GM19099 (cell line): ENCODE measurements around the gene EPHB1.

Experiments used
- POLR2A ChIP-seq: IDR thresholded peaks from 3 replicates; pipeline ENCODE4 v1.6.1; 2011; ENCODE audit warnings: low read depth; ENCODE audit not compliant: insufficient read length; ENCODE audit errors: extremely low read depth

Gene EPHB1

GRCh38 chr3:135242285-135242684, 447.2 kb downstream of the EPHB1 start:
- no peak for TF ChIP-seq POLR2A

GRCh38 chr3:135243616-135244015, 448.6 kb downstream of the EPHB1 start:
- TF ChIP-seq POLR2A: no peak

GRCh38 chr3:135246027-135246426, 451.0 kb downstream of the EPHB1 start:
- TF ChIP-seq POLR2A: no peak

- no peak for TF ChIP-seq POLR2A
These were observed 453.2 kb downstream of the EPHB1 start for GRCh38 chr3:135248213-135248612.

GRCh38 chr3:135249186-135249585, 454.1 kb downstream of the EPHB1 start:
- TF ChIP-seq POLR2A: no peak

- no peak for TF ChIP-seq POLR2A
These were observed 463.9 kb downstream of the EPHB1 start for GRCh38 chr3:135258916-135259315.

- TF ChIP-seq POLR2A: no peak
These were observed 465.0 kb downstream of the EPHB1 start for GRCh38 chr3:135260025-135260424.

- no peak for TF ChIP-seq POLR2A
These were observed 466.2 kb downstream of the EPHB1 start for GRCh38 chr3:135261214-135261775.

GRCh38 chr3:135261916-135262315, 466.9 kb downstream of the EPHB1 start:
- no peak for TF ChIP-seq POLR2A

GRCh38 chr3:135262441-135262840, 467.4 kb downstream of the EPHB1 start:
- no peak for TF ChIP-seq POLR2A

- TF ChIP-seq POLR2A: no peak
These were observed 468.3 kb downstream of the EPHB1 start for GRCh38 chr3:135263331-135263730.

- no peak for TF ChIP-seq POLR2A
These were observed 472.4 kb downstream of the EPHB1 start for GRCh38 chr3:135267487-135267886.

GRCh38 chr3:135268941-135269532, 474.0 kb downstream of the EPHB1 start:
- TF ChIP-seq POLR2A: no peak

GRCh38 chr3:135271177-135272025, 476.3 kb downstream of the EPHB1 start:
- no peak for TF ChIP-seq POLR2A

GRCh38 chr3:135272026-135272669, 477.1 kb downstream of the EPHB1 start:
- no peak for TF ChIP-seq POLR2A
